Effector CD4-positive, alpha-beta T cell (primary cell): Measurements from ENCODE around the gene ATG16L2.
A peak's percentile ranks its signal among the peaks of the same experiment; 100 is the strongest.

ENCODE experiments used
- DNase-seq: peaks from one replicate; pipeline ENCODE4 v3.0.0-alpha.2; 2020
- total RNA-seq: gene quantifications from one replicate; lab custom pipeline; 2026; lab: John Stamatoyannopoulos, UW

The ATG16L2 gene
- 81.6 reads per million, percentile 78 among the genes with 10 or more reads in this experiment for total RNA-seq

DNA sequence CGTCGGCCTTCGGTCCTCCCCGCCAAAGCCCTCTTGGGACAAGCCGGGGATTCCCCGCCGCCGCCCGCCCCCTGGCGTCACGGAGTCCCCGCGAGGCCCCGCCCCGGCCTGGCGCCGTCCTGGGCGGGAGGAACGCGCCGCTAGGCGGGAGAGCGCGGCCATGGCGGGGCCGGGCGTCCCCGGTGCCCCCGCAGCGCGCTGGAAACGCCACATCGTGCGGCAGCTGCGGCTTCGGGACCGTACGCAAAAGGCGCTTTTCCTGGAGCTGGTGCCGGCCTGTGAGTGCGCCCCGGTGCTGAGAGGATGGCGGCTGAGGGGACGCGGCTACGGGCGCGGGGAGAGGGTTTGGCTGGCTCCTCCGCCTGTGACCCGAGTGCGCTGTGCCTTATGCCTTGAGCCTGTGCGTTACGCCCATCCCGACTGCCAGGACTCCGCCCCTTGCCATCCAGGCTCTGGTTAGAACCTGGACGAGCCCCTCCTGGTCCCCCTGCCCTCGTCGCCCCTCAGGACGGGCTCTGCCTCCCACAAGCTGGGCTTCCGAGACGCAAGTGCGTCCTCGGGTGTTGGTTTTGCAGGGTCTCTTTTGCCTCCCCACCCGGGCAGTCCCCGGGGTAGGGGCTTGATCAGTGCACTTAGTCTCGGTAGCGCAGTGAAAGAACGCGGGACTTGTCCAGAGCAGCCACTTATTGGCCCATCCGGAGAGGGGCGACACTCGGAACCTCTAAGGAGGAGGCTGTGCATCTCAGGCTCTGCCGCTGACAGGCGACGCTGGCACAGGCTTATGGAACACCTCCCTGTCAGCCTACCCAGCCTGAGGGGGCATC lies at the start of gene ATG16L2:
TSS of gene ATG16L2 (plus strand) at position 126 of the 824 bp plus-strand sequence. CDS start at position 161, 35 bp downstream.
- DNase-seq = peak; percentile 87

GRCh38 chr11:72764503-72764902 lies 49.7 kb upstream of the ATG16L2 start:
- no peak for DNase-seq

DNA sequence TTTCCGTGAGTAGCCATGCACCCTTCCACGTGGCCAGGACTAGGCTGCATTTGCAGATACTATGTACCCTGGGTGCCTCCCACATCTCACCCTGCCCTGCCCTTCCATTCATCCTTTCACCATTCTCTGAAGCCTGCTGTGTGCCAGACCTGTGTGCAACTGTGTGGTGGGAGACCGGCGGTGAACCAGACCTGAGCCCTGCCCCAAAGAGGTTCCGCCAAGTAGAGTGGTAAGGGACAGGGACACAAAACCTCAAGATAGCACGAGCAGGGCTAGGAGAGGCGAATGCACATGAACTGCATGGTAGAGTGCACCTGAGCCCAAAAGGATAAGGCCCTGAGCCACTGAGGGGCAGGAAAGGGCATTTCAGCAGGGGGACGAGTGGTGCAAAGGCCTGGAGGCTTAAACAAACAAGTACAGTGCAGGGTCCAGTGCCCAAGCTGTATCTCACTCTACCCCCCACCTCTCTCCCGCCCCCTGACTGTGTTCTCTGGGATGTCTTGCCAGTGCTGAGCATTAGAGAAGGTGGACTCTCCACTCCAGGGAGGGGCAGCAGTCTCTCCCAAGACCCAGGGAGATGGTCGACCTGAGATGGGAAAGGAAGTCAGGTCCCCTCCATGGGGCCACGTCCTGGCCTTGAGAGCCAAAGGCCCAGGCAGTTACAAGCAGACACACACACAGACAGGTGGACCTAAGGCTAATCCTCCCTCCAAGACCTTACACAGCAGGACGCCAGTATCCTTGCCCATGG lies 47.9 kb upstream of the ATG16L2 start:
- DNase-seq = no peak

DNA sequence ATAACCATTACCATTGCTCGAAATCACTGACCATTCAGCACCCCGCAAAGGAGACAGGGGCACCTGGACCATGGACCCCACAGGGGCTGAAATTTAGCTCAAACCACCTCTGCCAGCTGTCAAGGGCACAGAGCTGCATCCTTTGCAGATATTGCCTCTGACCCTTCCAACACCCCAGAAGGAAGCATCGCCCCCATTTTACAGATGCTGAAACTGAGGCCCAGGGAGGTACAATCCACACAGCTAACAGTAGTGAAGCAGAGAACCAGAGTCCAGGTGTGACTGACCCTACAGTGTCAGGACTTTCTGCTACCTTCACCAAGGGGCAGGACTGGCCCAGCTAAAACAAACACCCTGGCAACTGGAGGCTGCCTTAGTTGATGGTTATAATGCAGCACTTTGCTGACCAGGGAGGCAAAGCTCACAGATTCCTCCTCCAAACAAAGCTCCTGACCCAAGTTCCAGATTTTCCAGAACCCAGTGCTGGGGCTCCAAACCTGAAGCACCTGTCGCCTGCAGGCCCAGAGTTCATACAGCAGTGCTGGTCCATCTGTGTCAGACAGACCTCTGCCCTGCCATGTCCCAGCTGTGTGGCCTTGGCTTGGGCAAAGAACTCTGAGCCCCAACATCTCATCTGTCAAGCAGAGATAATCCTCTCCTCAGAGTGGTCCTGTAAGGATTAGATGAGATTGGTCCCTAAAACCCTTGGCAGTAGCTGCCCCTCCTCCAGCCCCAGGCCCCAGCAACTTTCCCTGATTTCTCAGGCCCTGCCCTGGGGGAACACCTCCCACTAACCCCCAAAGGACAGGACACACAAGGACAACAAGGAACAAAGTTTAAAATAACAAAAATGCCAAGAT lies 46.8 kb upstream of the ATG16L2 start:
- no peak for DNase-seq

GRCh38 chr11:72768581-72768980 lies 45.6 kb upstream of the ATG16L2 start:
- no peak for DNase-seq

GRCh38 chr11:72769680-72770079 lies 44.5 kb upstream of the ATG16L2 start:
- DNase-seq = no peak

DNA sequence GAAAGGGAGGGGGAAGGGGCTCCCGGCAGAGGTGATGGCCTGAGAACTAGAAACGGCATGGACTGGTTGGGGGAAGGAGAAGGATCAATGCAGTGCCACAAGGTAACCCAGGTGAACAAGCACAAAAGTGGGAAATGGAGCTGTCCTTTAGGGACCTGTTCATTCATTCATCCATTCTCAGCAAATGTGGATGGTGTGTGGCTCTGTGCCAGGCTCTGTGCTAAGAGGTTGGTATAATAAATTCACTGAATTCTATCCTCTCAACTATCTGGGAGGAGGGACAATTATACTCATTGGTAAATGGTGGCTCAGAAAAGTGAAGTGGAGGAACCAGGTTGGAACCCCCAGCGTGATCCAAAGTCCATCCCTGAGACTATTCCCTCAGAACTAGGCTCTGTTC lies 43.4 kb upstream of the ATG16L2 start:
- no peak for DNase-seq

- DNase-seq = no peak
Measured at GRCh38 chr11:72771507-72771906, 42.7 kb upstream of the ATG16L2 start.

GRCh38 chr11:72772059-72772458 lies 42.2 kb upstream of the ATG16L2 start:
- DNase-seq = no peak

GRCh38 chr11:72773291-72773690 lies 40.9 kb upstream of the ATG16L2 start:
- no peak for DNase-seq

GRCh38 chr11:72773696-72774095 lies 40.5 kb upstream of the ATG16L2 start:
- DNase-seq = no peak

- DNase-seq = no peak
Measured at GRCh38 chr11:72774499-72774898, 39.7 kb upstream of the ATG16L2 start.

DNA sequence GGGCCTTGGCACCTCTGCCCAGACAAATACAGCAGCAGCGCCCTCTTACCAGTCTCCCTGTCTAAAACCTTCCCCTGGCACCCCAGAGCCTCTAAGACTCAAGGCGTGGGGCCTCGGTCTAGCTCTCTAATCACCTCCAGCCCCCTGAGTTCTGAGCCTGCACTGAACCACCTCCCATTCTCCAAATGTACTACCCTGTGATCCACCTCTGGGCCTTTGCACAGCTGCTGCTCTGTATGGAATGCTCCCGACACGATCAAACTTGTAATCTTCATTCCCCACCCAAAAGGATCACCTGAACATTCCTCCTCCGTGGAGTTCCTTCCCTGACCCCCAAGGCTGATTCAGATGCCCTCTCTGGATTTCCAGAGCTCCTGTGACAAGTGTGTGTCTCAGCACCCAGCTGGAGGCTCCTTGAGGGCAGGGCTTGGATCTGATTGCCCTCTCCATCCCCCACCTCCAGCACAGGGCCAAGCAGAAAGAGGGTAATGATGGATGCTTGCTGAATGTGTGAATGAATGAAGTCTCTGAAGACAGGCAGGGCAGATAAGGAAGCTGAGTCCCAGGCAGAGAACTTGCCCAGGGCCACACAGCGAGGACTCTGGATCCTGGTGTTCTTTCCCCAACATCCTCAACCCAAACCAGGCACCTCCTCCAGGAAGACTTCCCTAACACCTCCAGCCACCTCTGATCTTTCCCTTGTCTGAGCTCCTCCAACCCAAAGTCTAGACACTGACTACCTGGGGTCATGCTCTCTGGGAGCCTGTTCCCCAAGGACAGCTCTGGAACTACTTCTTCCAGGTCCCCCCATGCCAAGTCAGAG lies 38.7 kb upstream of the ATG16L2 start:
- no peak for DNase-seq

- no peak for DNase-seq
Measured at GRCh38 chr11:72776117-72776843, 37.9 kb upstream of the ATG16L2 start.

GRCh38 chr11:72776844-72777754 lies 37.1 kb upstream of the ATG16L2 start:
- no peak for DNase-seq

- no peak for DNase-seq
Measured at GRCh38 chr11:72777755-72778278, 36.4 kb upstream of the ATG16L2 start.

- no peak for DNase-seq
Measured at GRCh38 chr11:72778535-72779494, 35.4 kb upstream of the ATG16L2 start.

DNA sequence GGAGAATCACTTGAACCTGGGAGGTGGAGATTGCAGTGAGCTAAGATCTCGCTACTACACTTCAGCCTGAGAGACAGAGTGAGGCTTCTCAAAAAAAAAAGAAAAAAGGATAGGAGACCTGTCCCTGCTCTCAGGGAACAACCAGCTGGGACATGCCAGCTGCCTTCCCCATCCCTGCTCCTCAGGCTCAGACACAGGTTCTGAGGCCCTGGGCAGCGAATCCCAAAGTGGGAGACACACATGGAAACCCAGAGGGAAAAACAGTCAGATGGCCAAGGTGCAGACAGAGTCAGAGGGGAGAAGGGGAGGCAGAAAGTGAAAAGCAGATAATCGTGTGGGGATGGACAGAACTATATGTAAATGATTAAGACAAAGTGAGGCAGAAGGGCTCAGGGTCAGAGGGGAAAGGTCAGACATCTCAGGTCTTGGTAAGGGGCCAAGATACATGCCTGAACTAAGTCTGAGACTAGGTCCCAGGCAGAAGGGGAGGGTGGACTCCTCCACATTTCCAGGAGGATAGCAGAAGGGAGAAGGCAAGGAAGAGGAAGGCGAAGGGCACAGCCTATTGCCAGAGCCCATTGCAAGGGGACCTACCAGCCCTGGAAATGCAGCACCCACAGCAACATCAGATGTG lies 34.6 kb upstream of the ATG16L2 start:
- no peak for DNase-seq
